Glutamatergic neuron (in vitro differentiated cells): ENCODE results near the gene CENPK. TPM values are rescaled to one million over a fixed set of nuclear protein-coding genes. Genes with fewer than 3 reads are reported as not detected.

Experiments
- DNase-seq: peaks from one replicate; pipeline ENCODE4 v3.0.0; 2022
- H3K27ac Mint-ChIP-seq: one replicate; pipeline ENCODE4 v1.8.0; 2020; ENCODE audit warnings: mild to moderate bottlenecking, mixed read lengths, inconsistent platforms; ENCODE audit not compliant: unreplicated experiment
- H3K27me3 Mint-ChIP-seq: one replicate; pipeline ENCODE4 v1.8.0; 2020; ENCODE audit warnings: mild to moderate bottlenecking, moderate library complexity, mixed read lengths, inconsistent platforms; ENCODE audit not compliant: unreplicated experiment
- H3K36me3 Mint-ChIP-seq: one replicate; pipeline ENCODE4 v1.8.0; 2020; ENCODE audit warnings: mild to moderate bottlenecking, mixed read lengths, inconsistent platforms; ENCODE audit not compliant: unreplicated experiment
- H3K4me1 Mint-ChIP-seq: one replicate; pipeline ENCODE4 v1.8.0; 2020; ENCODE audit warnings: mild to moderate bottlenecking, low read depth, mixed read lengths, inconsistent platforms; ENCODE audit not compliant: unreplicated experiment
- H3K4me3 Mint-ChIP-seq: one replicate; pipeline ENCODE4 v1.8.0; 2020; ENCODE audit warnings: mild to moderate bottlenecking, mixed read lengths, inconsistent platforms; ENCODE audit not compliant: unreplicated experiment
- H3K9me3 Mint-ChIP-seq: one replicate; pipeline ENCODE4 v1.8.0; 2020; ENCODE audit warnings: mild to moderate bottlenecking, moderate library complexity, mixed read lengths, inconsistent platforms; ENCODE audit not compliant: unreplicated experiment
- total RNA-seq: library from RNA; stranded (reverse); fragmentation: NEBNext Ultra II Directional; extraction: Animal tissue kit (Norgen Biotek cat#: 25700); gene quantifications from one replicate; pipeline ENCODE4 v1.2.1, GENCODE V29; 2021; ENCODE audit not compliant: unreplicated experiment
- TF ChIP-seq, protein P1 (sequence below): fragments of 200-600 bp; sonication (generic); IDR thresholded peaks from one replicate; pipeline ENCODE4 v1.5.0; 2021; ENCODE audit not compliant: partially characterized antibody, unreplicated experiment

Gene CENPK
- total RNA-seq, 1 donor from 2014 or later, result 11.9 TPM

DNA sequence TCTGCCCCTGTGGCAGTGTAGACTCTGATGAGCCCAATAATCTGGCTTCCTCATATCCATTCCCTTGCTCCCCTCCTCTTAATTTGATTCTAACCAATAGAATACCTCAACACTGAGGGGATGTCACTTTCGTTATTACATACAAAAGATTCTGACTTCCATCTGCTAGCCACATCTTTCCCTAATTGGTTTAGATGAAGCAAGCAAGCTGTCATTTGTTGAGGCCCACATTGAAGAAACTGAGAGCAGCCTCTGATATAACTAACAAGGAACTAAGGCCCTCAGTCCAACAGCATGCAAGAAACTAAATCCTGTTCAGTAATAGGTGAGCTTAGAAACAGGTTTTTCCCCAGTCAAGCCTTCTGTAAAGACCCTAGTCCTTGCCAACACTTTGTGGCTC, 87.1 kb downstream of the CENPK start:
- Mint-ChIP-seq H3K4me1 (no peaks in the 10 kb centered on the region), H3K9me3 (no peaks in the 10 kb centered on the region), H3K4me3 (no peak overlapping the region), H3K36me3 (no peaks in the 10 kb centered on the region), H3K27me3 (no peaks in the 10 kb centered on the region), H3K27ac (no peak overlapping the region)
- TF ChIP-seq, protein P1, sequence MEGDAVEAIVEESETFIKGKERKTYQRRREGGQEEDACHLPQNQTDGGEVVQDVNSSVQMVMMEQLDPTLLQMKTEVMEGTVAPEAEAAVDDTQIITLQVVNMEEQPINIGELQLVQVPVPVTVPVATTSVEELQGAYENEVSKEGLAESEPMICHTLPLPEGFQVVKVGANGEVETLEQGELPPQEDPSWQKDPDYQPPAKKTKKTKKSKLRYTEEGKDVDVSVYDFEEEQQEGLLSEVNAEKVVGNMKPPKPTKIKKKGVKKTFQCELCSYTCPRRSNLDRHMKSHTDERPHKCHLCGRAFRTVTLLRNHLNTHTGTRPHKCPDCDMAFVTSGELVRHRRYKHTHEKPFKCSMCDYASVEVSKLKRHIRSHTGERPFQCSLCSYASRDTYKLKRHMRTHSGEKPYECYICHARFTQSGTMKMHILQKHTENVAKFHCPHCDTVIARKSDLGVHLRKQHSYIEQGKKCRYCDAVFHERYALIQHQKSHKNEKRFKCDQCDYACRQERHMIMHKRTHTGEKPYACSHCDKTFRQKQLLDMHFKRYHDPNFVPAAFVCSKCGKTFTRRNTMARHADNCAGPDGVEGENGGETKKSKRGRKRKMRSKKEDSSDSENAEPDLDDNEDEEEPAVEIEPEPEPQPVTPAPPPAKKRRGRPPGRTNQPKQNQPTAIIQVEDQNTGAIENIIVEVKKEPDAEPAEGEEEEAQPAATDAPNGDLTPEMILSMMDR, result no peak
- DNase-seq, result no peak

DNA sequence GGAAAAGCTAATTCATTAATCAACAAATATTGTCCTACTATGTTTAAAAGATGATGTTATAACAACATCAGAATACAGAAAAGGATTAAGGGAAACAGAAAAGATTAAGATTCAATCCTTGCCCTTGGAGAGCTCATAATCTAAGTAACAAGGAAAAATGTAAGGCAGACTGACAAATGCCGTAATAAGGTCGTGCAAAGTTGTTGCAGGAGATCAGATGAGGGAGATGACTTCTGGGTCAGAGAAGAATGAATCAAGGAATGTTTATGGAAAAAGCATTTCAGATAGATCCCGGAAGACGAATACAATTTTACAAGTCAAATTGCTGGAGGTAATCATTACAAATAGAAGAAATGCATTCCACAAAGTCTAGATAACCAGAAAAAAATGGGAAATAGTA, 87.6 kb downstream of the CENPK start:
- no peaks in the 10 kb centered on the region for H3K4me1 Mint-ChIP-seq
- H3K36me3 Mint-ChIP-seq, result no peaks in the 10 kb centered on the region
- H3K9me3 Mint-ChIP-seq, result no peaks in the 10 kb centered on the region
- no peak overlapping the region for H3K27ac Mint-ChIP-seq
- H3K27me3 Mint-ChIP-seq, result no peaks in the 10 kb centered on the region
- H3K4me3 Mint-ChIP-seq, result no peak overlapping the region
- TF ChIP-seq, protein P1, result no peak
- no peak for DNase-seq

DNA sequence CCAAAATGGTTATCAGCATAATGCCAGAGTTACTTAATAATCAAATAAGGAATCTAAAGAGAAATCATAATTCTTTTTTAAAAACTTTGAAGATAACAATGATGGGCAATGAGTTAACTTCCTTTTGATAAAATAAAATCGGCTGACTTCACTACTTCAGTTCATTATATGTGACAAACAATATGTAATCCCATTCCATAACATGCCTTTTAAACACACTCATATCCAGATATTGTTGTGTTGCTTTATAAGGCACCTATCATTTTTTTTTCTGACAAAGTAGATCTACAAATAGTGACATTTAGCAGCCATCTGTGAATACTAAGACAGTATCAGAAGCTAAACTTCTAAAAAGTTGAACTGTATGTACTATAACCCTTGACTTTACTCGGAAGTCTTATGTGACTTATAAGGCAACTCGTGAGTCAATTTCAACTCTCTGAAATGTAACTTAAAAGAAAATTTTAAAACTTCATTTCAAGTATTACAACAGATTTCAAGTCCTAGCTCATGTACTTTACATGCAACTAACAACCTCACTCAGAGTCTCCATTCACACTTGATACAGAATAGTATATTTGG, 88.7 kb downstream of the CENPK start:
- Mint-ChIP-seq H3K36me3 (no peaks in the 10 kb centered on the region), H3K4me1 (no peaks in the 10 kb centered on the region), H3K9me3 (no peaks in the 10 kb centered on the region), H3K27me3 (no peaks in the 10 kb centered on the region), H3K27ac (no peak overlapping the region), H3K4me3 (no peak overlapping the region)
- no peak for DNase-seq
- TF ChIP-seq, protein P1, result no peak

DNA sequence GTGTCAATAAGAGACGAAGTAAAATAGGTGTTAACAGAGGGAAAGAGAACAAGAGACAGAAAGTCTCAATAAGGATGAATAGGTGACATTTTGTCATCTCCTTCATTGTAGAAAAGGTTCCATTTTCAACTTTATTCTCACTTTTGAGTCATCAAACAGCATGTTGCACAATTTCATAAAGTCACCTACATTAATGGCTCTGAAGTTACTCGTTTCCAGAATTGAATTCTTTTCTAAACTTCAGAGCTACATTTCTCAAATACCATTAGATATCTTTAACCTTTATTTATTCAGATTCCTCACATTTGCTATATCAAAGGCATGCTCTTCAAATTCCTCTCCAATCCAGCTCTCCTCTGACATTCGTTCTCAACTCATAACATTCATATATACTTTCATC, 94.3 kb downstream of the CENPK start:
- H3K27ac Mint-ChIP-seq, result no peak overlapping the region
- no peaks in the 10 kb centered on the region for H3K4me1 Mint-ChIP-seq
- H3K4me3 Mint-ChIP-seq, result no peak overlapping the region
- DNase-seq, result no peak
- TF ChIP-seq, protein P1, result no peak
- no peaks in the 10 kb centered on the region for H3K36me3 Mint-ChIP-seq
- no peaks in the 10 kb centered on the region for H3K9me3 Mint-ChIP-seq
- H3K27me3 Mint-ChIP-seq, result no peaks in the 10 kb centered on the region

Other genes starting within 250 kb of the CENPK start
- 2.1 TPM for gene ADAMTS6, start 81.2 kb downstream of the CENPK start, total RNA-seq
- 37.6 TPM for gene PPWD1, start 128 bp upstream of the CENPK start, total RNA-seq
- 17.6 TPM for gene TRIM23, start 61.2 kb upstream of the CENPK start, total RNA-seq
- 4.7 TPM for gene SHLD3, start 61.9 kb upstream of the CENPK start, total RNA-seq
- 22.4 TPM for gene TRAPPC13, start 61.9 kb upstream of the CENPK start, total RNA-seq
- 33.2 TPM for gene SGTB, start 158.9 kb upstream of the CENPK start, total RNA-seq
- gene NLN, start 159.0 kb upstream of the CENPK start, total RNA-seq, result 94.0 TPM